SU-DHL-6 (cell line): ENCODE measurements around the gene CHRNA7.

Source experiments
- H2AFZ ChIP-seq: fragments of 200-600 bp; sonication (generic); 2 replicates; pipeline ENCODE4 v1.6.1; 2014; ENCODE audit warnings: low read depth, mild to moderate bottlenecking, moderate library complexity, mixed read lengths, antibody characterized with exemption, low read length; ENCODE audit not compliant: severe bottlenecking
- H3F3A ChIP-seq: fragments of 200-600 bp; shearing (Covaris generic); 2 replicates; pipeline ENCODE4 v1.6.0; 2016; ENCODE audit warnings: antibody characterized with exemption, mild to moderate bottlenecking; ENCODE audit not compliant: insufficient read depth
- H3K27ac ChIP-seq: fragments of 200-600 bp; sonication (generic); 2 replicates; pipeline ENCODE4 v1.5.1; 2016; ENCODE audit warnings: low read depth, mild to moderate bottlenecking, low read length, moderate library complexity, mixed read lengths
- H3K27me3 ChIP-seq: fragments of 200-600 bp; sonication (generic), shearing (Covaris generic); 2 replicates; pipeline ENCODE4 v1.6.0; 2014; ENCODE audit warnings: mild to moderate bottlenecking, low read length
- H3K36me3 ChIP-seq: fragments of 200-600 bp; sonication (generic); 2 replicates; pipeline ENCODE4 v1.6.1; 2014; ENCODE audit warnings: mild to moderate bottlenecking, low read length, mixed read lengths
- H3K4me2 ChIP-seq: fragments of 300-600, 200-600 bp; shearing (Covaris generic), sonication (generic); 2 replicates; pipeline ENCODE4 v1.6.0; 2014; ENCODE audit warnings: low read length, low read depth, mild to moderate bottlenecking; ENCODE audit not compliant: poor library complexity, severe bottlenecking
- H3K4me3 ChIP-seq: fragments of 200-600 bp; sonication (generic); 2 replicates; pipeline ENCODE4 v1.5.1; 2014; ENCODE audit warnings: antibody characterized with exemption, low read length, mild to moderate bottlenecking, mixed read lengths; ENCODE audit not compliant: insufficient read depth, poor library complexity, severe bottlenecking
- H3K79me2 ChIP-seq: fragments of 200-600 bp; sonication (generic); 2 replicates; pipeline ENCODE4 v1.6.1; 2014; ENCODE audit warnings: mild to moderate bottlenecking, low read length, moderate library complexity; ENCODE audit not compliant: insufficient read depth
- H3K9ac ChIP-seq: fragments of 200-600 bp; sonication (generic); 2 replicates; pipeline ENCODE4 v1.7.0; 2014; ENCODE audit warnings: mild to moderate bottlenecking, low read length
- H3K9me2 ChIP-seq: fragments of 200-600 bp; sonication (generic); replicated peaks from 2 replicates; pipeline ENCODE4 v1.6.1; 2014; ENCODE audit warnings: low read length; ENCODE audit not compliant: insufficient read depth
- H3K9me3 ChIP-seq: fragments of 200-600 bp; sonication (generic); 2 replicates; pipeline ENCODE4 v1.6.1; 2014; ENCODE audit warnings: low read length, mixed read lengths; ENCODE audit not compliant: insufficient read depth
- H4K20me1 ChIP-seq: fragments of 200-600 bp; sonication (generic); 2 replicates; pipeline ENCODE4 v1.6.1; 2014; ENCODE audit warnings: low read depth, mild to moderate bottlenecking, antibody characterized with exemption, low read length, moderate library complexity, mixed read lengths
- CTCF ChIP-seq: fragments of 200-600 bp; sonication (generic); IDR thresholded peaks from one replicate; pipeline ENCODE4 v1.5.1; 2017; ENCODE audit warnings: antibody characterized with exemption, mild to moderate bottlenecking, low read length, moderate library complexity; ENCODE audit not compliant: insufficient read depth, poor library complexity, severe bottlenecking
- EZH2phosphoT487 ChIP-seq: fragments of 200-600 bp; sonication (generic), shearing (Covaris generic); conservative IDR thresholded peaks from 2 replicates; pipeline ENCODE4 v1.6.1; 2018; ENCODE audit warnings: mild to moderate bottlenecking, antibody characterized with exemption, low read length, moderate library complexity, mixed read lengths

The CHRNA7 gene

GRCh38 chr15:32112101-32112500 is 81.8 kb downstream of the CHRNA7 start:
- Histone ChIP-seq H3K27ac (no peak overlapping the region), H3K79me2 (no peaks in the 10 kb centered on the region), H3K4me3 (no peak overlapping the region), H2AFZ (no peak overlapping the region), H3F3A (no peaks in the 10 kb centered on the region), H4K20me1 (no peaks in the 10 kb centered on the region), H3K4me2 (no peak overlapping the region), H3K9me2 (no peaks in the 10 kb centered on the region), H3K27me3 (no peaks in the 10 kb centered on the region), H3K36me3 (no peaks in the 10 kb centered on the region), H3K9ac (no peak overlapping the region), H3K9me3 (no peaks in the 10 kb centered on the region)
- no peak for TF ChIP-seq CTCF
- no peak for TF ChIP-seq EZH2phosphoT487

- Histone ChIP-seq H3K9me3 (no peaks in the 10 kb centered on the region), H3F3A (no peaks in the 10 kb centered on the region), H3K79me2 (no peaks in the 10 kb centered on the region), H3K36me3 (no peaks in the 10 kb centered on the region), H3K9me2 (no peaks in the 10 kb centered on the region), H3K4me2 (no peak overlapping the region), H4K20me1 (no peaks in the 10 kb centered on the region), H2AFZ (no peak overlapping the region), H3K27ac (no peak overlapping the region), H3K4me3 (no peak overlapping the region), H3K27me3 (no peaks in the 10 kb centered on the region), H3K9ac (no peak overlapping the region)
- TF ChIP-seq EZH2phosphoT487 (no peak), CTCF (no peak)
These were observed 82.9 kb downstream of the CHRNA7 start for GRCh38 chr15:32113224-32113623.

- no peak overlapping the region for H3K4me2 ChIP-seq
- H3K9me3 ChIP-seq: no peaks in the 10 kb centered on the region
- no peaks in the 10 kb centered on the region for H4K20me1 ChIP-seq
- H2AFZ ChIP-seq: no peak overlapping the region
- no peaks in the 10 kb centered on the region for H3K36me3 ChIP-seq
- TF ChIP-seq EZH2phosphoT487 (no peak), CTCF (no peak)
- H3F3A ChIP-seq: no peaks in the 10 kb centered on the region
- no peaks in the 10 kb centered on the region for H3K9me2 ChIP-seq
- no peaks in the 10 kb centered on the region for H3K79me2 ChIP-seq
- H3K9ac ChIP-seq: no peak overlapping the region
- no peaks in the 10 kb centered on the region for H3K27me3 ChIP-seq
- H3K4me3 ChIP-seq: no peak overlapping the region
- no peak overlapping the region for H3K27ac ChIP-seq
These were observed 86.8 kb downstream of the CHRNA7 start for GRCh38 chr15:32117122-32117521.
